ENCODE results near the gene TESPA1.
"Not testable (repeated sequence)": the region's sequence is repeated elsewhere in the genome, so short reads cannot be mapped to it uniquely, and the experiment has no call there.

TESPA1 gene

DNA sequence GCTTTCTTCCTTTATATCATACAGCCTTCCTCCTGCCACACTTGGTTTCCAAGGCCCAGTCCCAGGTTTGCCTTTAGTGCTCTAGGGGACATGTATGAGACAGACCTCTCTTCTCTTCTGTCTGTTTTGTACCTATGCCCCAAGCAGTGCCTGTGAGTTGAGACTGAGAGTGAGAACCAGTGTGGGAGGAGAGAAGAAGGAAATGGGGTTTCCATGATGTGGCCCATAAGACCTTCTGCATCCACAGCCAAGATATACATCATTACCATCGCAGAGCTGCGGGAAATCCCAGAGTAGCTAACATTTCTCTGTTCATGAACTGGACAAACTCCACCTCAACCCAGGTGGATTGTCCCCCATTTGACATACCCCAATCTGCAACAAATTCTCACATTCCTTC is 2.8 kb downstream of the TESPA1 start:
- DNase-seq = no peak

DNA sequence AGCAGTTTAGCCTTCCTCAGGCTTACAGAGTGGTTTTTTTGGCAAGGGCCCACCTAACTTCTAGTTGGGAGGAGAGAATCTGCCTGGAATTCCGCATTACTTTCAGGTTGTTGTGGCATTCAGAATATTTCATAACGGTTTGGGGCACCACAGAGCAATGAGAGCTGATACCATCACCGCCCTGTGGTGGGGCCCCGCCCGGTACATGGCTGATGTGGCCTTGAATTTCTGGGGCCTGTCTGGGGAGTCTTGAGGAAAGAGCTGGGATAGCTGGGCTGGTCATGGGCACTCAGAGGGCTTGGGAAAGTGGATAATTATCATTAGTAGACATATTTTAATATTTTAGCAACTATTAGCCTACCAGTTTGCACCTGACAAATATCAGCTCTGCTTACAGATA is 4.2 kb downstream of the TESPA1 start:
- DNase-seq = no peak

DNA sequence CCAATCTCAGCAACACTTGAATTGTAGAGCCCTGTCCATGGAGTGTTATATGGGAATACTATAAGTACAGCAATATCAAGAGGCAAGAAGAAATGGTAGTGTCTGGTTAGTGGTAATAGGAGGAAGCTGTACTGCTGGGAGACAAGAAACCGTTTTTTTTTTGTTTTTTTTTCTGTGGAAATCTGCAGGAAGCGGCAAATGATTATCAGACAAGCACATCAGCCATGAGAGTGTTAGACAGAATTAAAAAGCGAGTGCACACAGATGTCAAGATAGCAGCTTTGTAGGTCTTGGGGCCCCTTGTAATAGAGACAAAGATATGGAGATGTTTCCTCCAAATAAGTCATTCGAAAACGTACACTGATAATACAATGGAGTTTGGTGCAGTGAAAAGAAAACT is 6.7 kb downstream of the TESPA1 start:
- no peak for DNase-seq

DNA sequence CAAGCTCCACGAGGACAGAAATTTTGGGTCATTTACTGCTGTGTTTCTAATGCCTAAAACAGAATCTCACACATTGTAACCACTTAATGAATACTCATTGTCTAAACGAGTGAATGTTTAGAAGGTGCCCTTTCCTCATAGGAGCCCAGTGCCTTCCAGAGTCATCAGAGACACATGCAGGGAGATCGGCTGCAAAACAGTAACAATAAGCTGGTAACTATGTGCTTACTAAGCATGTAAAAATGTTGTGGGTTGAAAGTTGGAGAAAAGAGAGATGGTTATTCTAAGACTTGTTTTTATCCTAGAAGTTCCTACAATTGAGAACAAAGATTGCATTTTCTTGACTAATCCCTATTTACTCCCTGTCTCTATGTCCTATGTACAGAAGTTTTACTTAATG is 7.4 kb downstream of the TESPA1 start:
- DNase-seq = no peak

DNA sequence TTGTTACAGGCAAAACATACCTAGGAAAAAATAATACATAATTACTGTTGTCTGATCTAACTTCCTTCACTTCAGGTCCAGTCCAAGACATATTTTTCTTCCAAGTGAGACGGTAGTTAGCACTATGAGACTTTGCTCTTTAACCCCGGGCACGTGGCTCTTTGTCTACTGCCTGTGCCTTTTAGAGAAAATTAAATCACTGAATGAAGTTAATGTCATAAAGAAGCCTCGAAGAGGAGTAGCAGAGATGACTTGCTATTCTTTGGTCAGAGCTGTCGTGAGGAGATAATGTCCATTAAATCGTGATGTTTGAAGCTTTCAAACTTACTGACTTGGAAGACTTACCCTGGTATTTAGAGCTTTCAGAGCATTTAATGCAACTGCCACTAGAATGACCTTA is 8.7 kb downstream of the TESPA1 start:
- DNase-seq = no peak

DNA sequence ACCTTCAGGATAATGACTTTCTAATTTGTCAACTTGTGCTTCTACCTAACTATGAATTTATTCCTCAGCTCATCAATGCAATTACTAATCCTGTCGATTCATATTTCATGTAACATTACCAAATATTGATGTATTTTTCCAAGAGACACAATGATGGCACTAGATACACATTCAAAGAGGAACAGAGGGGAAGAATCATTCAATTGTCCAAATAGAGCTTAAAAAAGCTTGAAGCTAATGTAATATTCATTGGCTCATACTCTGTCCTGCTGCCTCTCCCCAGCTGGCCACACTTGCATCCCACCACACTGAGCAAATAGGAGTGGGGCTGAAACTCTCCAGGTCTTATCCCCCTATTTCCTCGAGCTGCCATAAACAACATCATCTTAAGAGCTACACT is 9.3 kb downstream of the TESPA1 start:
- DNase-seq = no peak

DNA sequence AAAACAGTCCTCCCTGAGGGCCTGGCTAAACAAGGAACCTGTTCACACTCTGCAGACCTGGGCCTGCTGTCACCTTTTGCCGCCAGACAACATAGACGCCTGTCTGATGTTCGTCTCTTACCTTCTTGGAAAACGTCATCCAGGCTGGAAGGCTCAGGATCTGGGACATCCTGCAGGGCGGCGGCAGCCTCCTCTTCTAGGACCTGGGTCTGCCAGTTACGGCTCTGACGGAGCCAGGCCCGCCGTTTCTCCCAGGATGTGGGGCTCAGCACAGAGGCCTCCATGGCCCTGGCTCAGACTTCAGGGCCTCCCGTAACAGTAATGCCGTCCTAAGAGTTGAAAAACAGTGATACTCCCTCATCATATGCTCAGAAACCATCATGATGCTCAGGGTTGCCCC is 10.3 kb downstream of the TESPA1 start:
- DNase-seq = no peak

DNA sequence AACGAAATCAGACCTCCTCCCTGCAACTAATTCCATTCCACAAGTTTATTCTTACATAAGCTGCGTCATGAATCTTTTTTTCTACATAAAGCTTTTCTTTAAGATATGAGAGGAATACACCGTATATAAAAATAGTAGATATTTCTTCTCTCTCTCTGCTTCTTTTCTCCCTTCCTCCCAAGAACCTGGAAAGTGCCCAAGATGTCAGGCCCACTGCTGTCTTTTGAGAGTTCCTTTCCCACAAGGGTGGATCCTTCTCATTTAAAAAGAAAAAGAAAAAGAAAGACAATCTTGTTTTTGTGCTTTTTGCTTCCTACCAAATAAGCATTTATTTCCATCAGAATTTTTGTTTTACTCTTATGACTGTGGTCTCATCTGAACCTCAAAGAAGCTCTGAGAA is 11.0 kb downstream of the TESPA1 start:
- no peak for DNase-seq

DNA sequence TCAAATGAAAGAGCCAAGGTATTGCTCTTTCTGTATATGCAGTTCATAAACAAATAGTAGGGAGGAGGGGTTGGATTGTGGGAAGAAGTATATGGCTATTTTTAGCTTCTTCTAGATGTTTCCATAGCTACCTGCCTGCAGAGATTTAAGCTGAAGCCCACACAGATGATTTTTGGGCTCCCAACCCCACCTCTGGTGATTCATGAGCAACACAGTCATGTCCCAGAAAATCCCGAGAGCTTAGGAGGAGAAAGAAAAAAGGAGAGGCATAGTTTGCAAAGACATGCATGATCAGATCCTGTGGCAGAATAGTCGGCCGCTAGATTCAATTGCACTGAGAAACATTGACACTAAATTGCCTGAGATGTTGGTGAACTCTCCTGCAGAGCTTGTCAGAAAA is 13.8 kb downstream of the TESPA1 start:
- no peak for DNase-seq

DNA sequence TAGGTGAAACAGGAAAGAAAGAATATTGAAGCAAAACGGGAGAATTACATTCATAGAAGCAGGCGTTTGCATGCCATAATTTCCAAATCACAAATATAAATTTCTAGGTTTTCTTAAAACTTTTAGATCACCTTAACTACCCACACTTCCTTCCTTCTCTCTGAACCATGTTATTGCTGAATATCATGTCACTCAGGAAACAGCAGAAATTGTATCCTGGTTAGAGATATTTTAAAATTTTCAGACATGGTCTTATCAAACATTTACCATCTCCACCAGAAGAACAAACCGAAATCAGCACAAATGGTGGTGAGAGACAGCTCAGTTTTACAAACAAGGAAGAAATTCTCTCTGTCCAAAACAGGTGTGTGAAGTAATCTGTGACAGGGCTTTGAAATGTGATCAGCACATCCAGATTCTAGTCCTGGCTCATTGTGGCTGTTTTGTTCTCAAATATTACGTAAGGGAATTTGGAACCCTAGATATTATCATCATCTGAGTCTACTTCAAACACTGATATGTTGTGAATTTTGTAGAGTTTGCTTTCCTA is 16.3 kb downstream of the TESPA1 start:
- DNase-seq = no peak

DNA sequence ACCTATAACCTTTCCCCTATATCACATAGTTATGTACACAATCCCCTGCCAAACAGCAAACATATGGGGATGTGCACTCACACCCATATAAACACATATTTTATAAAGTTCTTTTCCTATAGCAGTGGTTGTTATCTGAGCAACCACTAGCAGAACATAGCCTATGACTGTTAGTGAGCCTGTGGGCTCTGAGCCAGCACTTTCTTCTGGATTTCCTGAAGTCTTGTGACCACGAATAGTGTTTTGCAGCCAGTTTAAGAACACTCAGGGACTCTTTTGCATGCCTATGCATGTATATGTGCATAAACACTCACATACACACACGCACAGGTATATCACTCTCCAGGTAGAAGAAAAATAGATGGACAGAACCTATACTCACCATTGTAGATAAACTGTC is 17.1 kb downstream of the TESPA1 start:
- DNase-seq = no peak

DNA sequence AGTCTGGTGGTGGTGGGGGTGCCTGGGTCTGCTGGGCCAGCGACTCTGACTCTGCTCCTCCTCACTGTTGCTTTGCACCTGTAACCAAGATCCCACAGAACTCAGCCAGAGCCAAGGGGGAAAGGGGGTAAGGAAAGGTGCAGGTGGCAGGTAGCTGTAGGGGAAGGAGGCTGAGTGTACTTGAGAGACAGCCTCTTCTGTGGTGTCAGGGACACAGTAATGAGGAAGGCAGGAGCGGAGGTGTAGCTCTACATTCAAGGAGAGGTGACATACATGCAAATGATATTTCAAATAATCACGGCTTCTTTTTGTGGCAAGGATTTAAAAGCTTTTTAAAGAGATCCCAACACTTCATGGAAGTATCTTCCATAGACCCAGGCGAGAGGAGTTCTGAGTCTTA is 23.4 kb downstream of the TESPA1 start:
- DNase-seq = no peak

DNA sequence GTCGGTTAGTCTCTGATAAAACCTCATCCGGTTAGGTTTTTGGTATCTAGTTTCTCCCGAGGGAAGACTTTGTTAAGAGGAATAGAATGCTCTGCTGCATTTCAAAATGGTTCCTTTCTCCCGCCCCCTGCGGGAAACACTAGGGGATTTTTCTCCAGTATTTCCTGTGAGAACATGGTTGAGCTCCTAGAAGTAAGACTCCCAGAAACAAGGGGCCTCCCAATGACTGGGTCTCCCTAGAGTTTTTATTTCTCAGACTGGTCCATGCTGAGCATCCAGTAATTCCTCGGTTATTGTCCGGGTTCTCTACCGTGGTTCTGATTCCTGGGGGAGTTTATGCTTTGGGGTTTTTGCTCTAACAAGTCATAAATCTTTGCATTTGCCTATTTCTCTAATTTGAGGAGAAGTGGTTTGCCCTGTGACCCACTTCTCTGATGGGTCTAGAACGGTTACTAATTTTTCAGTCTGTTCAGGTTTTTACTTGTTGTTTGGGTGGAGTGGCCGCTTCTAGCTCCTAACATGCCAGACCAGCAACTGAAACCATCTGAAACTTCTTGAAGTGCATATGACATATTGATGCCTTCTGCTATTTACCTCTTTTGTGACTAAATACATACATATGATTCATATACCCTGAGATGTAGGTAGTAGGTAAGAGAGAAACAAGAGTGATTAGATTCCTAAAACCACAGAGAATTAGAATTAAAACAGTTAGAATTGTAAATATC is 25.1 kb downstream of the TESPA1 start:
- DNase-seq = no peak

DNA sequence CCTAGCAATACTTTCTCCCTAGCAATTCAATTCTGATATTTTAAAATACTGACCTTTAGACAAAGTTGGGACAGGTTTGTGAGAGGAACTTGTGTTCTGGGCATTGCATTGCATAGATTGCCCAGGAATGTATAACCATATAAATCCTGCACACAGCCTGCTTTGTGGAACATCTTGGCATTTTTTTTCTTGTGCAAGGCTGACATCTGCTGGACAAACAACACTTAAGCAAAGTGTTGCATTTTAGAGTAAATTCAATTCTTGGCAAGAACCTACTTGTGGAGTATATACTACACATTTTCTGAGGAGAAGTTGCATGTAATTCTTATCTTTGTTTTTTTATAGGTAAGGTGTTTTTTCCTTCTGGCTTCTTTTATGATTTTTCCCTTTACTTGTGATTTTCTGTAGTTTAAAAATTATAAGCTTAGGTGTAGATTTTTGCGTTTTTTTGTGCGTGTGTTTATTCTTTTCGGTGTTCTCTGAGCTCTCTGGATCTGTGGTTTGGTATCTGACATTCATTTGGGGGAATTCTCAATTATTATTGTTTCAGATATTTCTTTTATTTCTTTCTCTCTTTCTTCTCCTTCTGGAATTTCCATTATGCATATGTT is 26.4 kb downstream of the TESPA1 start:
- DNase-seq = peak; percentile 91

DNA sequence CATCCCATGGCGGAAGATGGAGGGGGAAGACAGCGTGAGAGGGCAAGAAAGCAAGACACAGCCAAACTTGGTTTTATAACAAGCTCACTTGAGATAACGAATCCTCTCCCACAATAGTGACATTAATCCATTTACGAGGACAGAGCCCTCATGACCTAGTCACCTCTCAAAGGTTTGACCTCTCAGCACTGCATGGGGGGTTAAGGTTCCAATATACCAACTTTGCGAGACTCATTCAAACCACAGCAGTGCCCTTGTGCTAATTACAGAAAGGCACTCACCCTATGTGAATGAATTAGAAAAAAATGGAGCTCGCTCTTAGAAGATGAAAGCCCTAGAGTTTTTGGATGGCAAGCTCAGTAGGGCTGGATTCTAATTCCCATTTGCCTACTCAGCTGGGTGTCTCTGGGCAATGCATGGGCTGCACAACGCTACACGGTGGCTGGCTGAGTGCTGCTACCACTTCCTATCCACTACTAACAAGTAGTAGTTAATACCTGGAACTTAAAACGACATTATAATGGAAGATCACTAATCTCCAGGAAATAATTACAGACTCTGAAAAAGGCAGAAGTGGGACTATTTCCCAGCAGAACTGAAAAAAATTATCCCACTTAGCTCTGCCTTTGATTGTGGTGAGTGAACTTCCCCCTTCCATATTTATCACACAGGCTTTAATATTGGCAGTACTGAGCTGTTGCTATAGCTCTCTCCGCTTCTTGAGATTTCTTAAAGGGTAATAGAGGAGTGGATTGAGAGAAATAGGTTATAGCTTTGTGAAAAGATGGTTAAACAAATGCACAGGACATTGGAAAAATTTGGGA is 27.5 kb downstream of the TESPA1 start:
- peak; percentile 28 for DNase-seq

DNA sequence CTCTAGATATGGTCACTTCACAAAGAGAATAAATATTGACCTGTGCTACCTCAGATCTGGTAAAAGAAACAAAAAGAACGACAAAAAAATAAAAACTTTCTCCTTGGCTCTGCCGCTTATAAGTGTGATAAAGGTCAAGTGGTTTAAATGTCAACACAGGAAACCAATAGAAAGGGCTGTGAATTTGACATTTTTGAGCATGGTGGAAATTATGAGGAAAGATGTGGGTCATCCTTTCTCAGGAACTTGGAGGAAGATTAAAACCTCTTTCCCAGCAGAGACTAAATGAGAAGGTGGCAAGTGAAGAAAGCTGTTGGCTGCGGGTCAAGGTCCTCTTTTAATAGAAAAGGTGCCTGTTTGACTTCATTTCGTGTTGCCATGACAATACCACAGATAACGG is 28.2 kb downstream of the TESPA1 start:
- no peak for DNase-seq

DNA sequence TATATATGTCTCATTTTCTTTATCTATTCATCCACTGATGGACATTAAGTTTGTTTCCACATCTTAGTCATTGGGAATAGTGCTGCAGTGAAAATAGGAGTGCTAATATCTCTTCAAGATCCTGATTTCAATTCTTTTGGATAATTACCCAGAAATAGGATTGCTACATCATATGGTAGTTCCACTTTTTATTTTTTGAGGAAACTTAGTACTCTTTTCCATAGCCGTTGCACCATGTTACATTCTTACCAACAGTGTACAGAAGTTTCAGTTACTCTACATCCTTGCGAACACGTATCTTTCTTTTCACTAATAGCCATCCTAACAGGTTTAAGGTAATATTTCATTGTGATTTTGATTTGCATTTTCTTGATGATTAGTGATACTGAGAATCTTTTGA is 29.8 kb downstream of the TESPA1 start:
- peak; percentile 87 for DNase-seq

DNA sequence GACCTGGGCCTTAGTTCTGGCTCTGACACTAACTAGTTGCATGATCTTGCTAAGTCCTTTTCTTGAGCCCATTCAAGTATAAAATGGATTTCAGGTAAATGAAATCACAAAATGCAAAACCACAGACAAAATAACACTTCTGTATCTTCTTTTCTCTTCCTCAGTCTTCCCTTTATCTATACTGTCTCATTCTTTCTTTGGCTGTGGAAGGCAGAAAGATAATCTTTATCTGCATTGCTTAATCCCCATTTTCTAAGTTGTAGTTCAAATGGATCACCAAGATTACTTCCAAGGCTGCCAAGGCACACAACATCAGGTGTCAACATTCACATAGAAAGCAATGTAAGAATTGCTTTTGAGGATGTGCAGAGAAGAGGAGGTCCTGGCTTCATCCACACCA is 30.3 kb downstream of the TESPA1 start:
- no peak for DNase-seq

DNA sequence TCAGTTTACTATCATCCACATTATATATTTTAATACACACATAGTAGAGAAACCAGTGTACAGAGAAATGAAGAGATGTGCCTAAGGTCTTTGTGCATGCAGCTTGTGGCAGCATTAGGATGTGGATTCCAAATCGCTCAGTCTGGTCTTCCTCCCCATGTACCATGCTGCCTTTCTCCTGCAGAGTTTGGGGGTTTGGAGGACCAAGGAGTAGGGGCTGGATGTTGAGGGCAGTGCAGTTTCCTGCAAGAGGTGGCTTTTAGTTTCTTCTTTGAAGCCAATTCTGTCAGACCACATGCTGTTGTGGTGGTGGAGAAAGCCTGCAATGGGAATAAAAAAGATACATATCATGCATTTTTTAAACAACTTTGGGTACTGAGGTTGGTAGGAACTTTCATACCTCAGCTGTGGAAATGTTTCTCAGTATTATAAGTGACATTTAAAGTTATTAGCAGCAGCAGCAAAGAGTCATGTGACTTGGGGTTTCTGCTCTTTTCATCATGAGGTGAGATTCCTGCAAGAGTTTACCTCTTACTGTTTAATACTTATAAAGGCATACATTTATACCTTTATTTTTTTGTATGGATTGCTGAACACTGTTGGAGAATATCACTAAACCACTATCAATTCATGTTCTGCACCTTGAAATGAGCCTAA is 34.4 kb downstream of the TESPA1 start:
- DNase-seq = no peak

DNA sequence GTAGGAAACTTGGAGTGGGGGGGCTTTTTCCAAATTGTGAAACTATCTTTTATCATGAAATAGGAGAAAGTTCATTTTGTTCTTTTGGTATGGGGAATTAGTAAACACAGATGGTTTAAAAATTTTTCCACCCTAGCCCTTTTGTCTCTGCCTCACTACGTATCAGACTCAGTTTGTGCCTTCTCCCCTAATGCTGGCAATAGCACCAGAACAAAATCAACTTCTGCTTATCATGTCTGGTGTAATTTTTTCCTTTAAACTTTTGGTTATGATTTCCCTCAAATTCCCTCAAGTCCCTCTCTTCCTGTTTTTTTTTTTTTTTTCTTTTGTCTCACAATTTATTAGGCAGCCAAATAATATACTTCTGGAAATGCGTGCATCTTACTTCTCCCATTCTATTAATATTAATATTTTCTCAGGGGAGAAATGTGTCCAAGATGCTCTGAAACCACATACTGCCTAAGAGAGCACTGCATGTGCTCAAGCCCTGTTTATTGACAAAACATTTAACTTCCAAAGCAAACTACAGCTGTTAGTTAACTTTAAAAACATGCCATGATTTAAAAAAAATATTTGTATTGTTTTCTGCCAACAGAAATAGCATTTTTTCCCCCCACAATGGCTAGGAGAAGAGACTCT is 35.4 kb downstream of the TESPA1 start:
- no peak for DNase-seq

DNA sequence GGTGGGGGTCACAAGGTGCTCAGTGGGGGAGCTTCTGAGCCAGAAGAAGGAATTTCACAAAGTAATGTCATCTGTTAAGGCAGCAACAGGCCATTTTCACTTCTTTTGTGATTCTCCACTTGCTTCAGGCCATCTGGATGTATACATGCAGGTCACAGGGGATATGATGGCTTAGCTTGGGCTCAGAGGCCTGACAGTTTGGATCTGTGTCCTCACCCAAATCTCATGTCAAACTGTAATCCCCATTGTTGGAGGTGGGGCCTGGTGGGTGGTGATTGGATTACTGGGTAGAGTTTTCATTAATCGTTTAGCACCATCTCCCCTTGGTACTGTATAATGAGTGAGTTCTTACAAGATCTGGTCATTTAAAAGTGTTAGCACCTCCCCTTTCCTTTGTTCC is 36.4 kb downstream of the TESPA1 start:
- DNase-seq = no peak

DNA sequence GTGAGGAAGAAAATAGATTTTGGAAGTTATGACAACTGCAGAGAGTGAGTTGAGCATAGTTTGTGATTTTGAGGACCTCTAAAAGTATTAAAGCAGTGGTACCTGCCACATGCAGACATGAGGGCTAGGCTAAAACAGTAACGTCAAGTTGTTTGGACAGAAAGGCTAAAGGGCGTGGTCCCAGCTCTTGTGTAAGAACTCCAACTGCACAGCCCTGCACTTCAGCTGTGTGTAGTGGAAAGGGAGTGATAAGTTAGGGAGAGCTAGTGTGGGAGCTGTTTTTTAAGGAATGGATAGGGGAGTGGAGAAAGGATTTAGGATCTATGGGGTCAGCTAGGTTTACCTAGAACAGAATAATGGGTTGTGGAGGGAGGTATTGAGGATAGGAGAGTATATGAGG is 39.5 kb downstream of the TESPA1 start:
- no peak for DNase-seq

DNA sequence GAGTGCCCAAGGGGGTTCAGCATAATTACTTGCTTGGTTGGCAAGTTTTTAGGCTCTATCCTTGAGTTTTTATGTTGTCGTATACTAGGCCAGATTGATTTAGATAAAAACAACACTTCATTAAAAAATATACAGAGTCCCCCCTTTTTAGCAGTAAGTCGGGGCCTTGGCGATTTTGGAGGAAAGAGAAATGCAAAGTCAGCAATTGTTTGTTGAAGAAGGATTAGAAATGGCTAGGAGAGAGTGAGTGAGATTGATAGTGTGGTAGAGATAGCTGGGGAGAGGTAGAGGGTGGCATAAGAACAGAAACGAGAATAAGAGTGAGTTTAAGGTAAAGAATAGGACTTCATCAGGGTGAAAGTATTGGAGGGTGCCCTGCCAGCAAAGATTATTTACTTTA is 41.3 kb downstream of the TESPA1 start:
- not testable (repeated sequence) for DNase-seq

Data from NCI-H510A treated with DMSO at 0.1 percent for 48 hours (cell line).